ENCODE results near the gene ADGRA3.

ADGRA3 gene, protein sequence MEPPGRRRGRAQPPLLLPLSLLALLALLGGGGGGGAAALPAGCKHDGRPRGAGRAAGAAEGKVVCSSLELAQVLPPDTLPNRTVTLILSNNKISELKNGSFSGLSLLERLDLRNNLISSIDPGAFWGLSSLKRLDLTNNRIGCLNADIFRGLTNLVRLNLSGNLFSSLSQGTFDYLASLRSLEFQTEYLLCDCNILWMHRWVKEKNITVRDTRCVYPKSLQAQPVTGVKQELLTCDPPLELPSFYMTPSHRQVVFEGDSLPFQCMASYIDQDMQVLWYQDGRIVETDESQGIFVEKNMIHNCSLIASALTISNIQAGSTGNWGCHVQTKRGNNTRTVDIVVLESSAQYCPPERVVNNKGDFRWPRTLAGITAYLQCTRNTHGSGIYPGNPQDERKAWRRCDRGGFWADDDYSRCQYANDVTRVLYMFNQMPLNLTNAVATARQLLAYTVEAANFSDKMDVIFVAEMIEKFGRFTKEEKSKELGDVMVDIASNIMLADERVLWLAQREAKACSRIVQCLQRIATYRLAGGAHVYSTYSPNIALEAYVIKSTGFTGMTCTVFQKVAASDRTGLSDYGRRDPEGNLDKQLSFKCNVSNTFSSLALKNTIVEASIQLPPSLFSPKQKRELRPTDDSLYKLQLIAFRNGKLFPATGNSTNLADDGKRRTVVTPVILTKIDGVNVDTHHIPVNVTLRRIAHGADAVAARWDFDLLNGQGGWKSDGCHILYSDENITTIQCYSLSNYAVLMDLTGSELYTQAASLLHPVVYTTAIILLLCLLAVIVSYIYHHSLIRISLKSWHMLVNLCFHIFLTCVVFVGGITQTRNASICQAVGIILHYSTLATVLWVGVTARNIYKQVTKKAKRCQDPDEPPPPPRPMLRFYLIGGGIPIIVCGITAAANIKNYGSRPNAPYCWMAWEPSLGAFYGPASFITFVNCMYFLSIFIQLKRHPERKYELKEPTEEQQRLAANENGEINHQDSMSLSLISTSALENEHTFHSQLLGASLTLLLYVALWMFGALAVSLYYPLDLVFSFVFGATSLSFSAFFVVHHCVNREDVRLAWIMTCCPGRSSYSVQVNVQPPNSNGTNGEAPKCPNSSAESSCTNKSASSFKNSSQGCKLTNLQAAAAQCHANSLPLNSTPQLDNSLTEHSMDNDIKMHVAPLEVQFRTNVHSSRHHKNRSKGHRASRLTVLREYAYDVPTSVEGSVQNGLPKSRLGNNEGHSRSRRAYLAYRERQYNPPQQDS (N-terminal part only)

DNA sequence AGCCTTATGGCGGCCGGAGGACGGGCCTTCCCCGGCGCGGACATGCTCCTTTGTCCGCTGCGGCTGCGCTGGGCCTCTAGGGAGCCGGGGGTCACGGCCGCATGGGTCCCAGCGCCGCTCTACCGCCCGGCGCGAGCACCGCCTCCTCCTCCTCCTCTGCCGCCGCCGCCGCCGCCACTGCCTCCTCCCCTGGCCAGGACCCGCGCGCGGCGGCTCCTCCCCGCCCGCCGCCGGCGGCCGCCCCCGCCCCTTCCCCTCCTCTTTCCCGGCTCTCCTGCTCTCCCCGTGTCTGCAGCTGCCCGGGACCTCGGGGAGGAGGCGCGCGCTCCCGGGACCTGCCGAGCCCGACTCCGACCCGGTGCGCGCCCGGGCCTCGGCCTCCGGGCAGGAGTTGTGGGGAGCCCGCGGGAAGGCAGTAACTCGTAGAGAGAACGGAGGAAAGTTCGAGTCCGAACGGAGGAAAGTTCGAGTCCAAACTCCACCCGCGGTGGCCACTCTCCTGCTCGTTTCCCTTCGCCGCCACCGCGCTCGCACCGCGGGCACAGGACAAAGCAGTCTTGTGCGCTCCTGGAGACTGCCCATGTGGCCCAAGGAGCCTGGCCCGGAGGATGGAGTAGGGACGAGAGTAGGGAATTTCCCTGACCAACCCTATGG is at the start of gene ADGRA3:
Gene ADGRA3, minus strand, starts transcription at position 179 of the 654 bp plus-strand sequence. CDS start 282 bp downstream, outside the sequence.
- DNase-seq: no peak

DNA sequence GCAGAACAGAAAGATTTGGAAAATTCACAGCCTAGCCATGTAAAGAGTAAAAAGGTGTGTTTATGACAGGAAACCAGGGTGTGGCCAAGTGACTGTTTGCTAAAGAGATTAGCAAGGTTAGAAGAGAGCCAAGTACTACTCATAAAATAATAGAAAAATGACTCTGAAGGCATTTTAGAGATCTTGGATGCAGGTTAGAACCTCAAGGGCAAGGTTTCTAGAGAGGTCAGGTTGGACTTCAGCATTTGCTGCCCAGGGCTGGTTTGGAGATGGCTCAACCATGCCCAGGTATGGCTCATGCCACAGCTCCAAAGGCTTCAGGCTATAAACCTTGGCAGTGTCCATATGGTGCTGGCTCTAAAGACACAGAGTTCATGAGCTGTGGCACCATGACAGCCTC is 40.6 kb upstream of the ADGRA3 start:
- DNase-seq: no peak

DNA sequence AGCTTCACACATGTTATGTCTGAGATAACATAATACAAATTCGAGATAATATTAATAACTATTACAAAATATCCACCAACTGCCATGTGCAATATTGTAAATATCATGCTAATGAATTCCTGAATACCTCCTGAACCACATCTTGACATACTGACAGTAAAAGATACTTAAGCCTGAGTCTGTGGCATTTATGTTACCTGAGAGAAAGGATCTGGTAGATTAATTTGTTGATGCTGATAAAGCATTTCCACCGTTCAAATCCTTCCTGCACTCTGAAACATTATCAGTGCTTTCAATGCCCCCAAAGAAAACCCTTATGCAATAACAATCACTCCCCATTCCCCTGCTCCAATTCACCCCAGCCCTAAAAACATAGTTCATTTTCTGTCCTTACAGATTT is 38.8 kb upstream of the ADGRA3 start:
- no peak for DNase-seq

DNA sequence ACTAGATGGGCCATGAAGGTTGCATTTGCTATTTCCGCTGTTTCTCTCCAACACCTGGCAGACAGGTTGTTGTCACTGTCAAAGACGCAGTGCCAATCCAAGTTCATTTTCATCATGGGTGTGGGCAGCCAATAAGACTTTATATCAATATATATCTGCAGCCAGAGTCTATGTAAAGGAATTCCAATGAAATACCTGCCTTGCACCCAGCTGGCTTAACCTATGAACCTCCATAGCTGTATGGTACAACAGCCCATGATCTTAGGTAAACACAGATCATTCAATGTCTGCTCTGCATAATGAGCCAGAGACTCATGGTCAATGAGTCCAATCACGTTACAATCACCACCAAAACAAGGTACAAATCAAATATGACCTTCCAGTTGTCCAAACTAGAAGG is 37.7 kb upstream of the ADGRA3 start:
- DNase-seq: no peak

DNA sequence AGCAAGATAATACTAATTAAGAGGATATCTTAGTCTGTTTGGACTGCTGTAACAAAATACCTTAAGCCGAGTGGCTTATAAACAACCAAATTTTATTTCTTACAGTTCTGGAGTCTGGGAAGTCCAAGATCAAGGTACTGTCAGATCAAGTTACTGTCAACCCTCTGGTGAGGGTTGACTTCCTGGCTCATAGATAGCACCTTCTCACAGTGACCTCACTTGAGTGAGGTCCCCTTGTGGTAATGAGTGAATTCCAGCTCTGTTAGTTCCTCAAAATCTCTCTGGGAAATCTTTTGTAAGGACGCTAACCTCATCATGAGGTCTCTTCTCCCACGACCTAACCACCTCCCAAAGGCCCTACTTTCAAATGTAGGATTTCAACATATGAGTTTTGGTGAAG is 36.9 kb upstream of the ADGRA3 start:
- DNase-seq: no peak

DNA sequence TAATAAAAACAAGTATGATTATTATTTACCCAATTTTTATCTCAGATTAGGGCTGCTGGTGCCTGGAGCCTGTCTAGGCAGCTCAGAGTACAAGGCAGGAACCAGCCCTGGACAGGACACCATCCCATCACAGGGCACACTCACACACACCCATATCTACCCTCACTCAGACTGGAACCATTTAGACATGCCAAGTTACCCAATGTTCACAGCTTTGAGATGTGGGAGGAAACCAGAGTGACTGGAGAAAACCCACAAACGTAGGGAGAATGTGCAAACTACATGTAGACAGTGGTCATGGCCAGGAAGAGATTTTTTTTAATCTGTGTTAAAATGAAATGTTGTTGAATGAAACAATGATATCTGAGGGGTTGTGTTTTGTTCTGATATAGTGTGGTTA is 35.7 kb upstream of the ADGRA3 start:
- no peak for DNase-seq

DNA sequence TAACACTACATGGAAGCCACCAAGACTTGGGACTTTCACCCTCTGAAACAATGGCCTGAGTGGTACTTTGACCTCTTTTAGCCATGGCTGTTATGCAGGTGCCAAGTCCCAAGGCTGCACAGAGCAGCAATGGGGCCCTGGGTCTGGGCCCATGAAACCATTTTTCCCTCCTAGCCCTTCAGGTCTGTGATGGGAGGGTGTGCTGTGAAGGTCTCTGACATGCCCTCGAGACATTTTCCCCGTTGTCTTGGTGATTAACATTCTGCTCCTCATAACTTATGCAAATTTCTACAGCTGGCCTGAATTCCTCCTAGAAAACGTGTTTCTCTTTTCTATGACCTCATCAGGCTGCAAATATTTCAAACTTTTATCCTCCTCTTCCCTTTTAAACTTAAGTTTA is 30.4 kb upstream of the ADGRA3 start:
- no peak for DNase-seq

DNA sequence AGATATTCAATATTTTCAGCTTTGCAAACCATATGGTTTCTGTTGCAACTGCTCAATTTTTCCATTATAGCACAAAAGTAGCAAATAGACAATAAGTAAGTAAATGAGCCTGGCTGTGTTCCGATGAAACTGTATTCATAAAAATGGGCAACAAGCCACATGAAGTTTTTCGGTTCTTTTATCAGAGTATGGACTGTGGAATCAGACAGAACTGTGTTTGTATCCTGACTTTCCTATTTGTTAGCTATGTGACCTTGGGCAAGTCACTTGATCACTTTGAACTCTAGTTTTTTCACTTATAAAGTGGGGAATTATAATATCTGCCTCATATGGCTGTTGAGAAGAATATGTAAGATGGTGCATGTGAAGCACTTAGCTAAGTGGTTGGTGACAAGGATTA is 23.4 kb upstream of the ADGRA3 start:
- no peak for DNase-seq

DNA sequence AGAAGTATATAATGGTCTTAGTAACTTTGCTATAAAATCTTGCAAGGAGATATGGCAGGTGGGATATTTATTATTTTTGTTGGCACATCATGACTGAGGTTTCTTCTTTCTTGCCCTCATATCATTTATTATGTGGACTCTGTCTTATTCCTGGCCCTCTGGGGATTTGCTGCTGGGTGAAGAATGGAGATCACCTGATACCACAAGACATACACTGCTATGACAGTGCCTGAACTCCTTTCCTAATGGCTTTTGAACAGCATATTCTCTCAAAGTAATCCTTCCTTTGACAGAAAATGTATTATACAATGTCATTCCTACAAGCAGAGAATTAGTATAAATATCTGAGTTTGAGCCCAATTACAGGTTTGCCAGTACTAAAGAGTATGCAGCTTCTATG is 22.0 kb upstream of the ADGRA3 start:
- DNase-seq: no peak

DNA sequence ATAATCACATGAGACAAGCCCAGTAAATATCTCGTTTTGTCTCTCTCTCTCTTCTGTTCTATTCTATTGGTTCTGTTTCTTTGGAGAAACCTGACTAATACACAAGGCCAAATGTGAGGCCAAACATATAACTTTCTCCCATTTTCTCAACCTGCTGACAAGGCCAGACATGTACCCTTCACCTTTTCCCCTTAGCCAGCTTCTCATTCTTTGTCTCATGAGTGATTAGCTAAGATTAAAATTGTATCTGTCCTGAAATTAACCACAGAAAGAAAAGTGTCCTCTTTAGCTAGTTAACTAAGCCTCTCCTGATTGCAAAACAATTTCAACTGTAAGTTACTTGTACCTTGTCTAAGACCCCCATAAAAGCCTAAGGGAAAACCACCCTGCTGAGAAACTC is 18.5 kb upstream of the ADGRA3 start:
- no peak for DNase-seq

DNA sequence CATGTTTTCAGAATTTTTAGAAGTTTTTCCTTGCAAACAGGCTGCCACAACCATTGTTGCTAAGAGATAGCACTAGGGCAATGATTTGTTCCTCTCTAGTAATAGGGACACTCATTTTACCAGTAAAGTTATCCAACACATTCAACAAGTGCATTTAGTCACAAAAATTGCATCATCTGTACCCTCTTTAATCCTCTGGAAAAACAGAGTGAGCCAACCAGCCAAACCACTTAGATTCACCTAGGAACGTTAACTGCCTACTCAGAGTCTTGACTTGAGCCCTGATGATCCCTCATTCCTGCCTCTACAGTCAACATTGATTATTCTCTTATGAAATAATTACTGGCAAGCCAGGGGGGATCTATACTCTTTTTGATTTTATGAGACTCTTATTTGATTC is 17.0 kb upstream of the ADGRA3 start:
- no peak for DNase-seq

DNA sequence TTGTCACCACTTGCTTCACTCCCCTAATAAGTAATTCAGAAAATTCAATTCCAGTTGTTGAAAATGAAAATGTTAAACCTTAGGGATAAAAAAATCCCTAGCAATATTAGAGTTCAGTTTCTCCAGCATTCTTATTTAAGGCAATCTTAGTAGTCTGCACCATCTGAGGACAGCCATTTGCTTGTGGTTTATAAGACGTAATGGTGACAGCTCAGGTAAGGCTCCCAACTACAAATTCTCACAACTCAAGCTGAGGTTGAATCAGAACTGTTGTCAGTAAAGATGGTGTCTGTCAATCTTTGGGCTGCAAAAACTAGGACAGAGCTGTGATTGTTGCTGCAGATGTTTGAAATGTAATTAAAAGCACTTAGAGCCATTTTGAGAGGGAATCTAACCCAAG is 16.3 kb upstream of the ADGRA3 start:
- DNase-seq: no peak

DNA sequence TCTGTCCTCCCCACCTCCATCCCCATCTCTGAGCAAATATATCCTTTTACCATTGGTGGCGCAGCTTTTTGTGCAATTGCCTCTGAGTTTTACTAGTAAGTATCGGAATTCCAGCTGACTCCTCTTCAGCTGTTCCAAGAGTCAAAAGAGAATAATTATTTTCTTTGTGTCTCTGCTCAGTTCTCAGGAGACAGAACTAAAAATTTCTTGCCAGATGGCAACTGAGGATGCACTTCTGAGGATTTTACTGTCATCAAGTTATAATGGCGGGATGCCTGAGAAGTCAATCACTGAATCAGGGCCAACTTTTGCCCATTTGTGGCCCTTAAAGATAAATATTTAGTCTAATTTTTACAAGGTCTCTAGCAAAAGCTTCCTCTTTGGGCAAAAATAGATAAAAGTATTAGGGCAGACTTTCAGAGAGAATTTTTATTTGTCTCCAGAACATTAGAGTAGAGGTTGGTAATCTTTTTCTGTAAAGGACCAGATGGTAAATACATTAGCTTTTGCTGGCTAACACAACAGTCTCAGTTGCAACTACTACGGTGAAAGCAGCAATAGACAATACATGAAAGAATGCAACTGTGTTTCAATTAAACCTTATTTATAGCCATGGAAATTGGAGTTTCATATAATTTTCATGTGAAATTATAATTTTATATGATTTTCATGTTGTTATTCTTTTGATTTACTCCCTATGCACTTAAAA is 15.6 kb upstream of the ADGRA3 start:
- no peak for DNase-seq

DNA sequence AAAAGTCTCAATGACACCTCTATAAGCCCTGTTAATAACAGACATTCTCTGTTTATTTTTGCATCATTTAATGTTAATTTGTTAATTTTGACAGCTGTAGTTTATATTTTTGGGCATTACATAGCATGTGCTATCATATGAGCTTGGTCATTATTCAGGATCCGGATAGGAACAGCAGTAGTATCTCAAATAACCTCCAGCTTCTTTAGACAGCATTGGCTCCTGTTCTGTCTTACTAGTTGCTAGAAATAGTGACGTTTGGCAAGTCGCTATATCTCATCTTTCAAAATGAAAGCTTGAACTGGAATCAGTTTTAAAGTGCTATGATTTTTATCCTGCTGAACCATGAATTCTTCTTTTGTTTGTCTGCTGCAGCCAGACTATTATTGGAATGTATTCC is 9.0 kb upstream of the ADGRA3 start:
- no peak for DNase-seq

DNA sequence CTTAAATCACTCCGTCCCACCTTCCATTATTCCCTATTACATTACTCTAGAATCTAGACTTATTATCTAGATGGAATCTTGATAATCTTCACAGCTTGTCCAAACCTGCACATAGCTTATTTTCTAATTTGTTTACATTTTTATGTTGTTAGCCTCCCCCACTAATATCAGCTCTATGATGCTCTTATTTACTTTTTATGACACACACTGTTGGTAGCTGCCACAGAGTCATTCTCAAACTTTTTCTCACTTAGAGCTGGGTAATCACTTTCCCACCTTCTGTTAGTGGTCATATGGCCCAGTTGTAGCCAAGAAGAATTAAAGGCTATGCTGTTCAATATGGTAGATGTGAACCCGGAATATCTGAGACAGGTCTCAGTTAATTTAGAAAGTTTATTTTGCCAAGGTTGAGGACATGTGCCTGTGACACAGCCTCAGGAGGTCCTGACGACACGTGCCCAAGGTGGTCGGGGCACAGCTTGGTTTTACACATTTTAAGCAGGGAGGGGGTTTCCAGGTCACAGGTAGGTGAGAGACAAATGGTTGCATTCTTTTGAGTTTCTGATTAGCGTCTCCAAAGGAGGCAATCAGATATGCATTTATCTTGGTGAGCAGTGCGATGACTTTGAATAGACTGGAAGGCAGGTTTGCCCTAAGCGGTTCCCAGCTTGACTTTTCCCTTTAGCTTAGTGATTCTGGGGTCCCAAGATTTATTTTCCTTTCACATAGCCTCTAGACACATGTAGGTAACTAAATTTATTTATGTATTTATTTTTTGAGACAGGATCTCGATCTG is 7.0 kb upstream of the ADGRA3 start:
- no peak for DNase-seq

DNA sequence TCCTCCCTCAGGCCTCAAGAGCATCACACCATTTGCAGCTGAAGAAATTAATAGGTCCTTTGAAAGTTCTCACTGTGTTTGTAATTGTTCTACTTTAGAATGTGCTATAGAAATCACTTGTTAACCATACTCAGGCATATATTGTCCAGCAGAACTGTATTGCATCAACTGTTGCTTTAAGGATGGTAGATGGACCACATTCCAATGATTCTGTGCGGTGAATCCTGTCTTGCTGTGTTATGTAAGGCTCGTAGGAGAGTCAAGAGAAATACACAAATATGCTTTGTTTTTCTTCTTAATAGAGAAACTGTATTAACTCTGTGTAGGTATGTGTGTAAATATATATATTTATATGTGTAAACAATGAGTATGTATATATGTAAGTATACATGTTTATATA is 6.3 kb upstream of the ADGRA3 start:
- no peak for DNase-seq

DNA sequence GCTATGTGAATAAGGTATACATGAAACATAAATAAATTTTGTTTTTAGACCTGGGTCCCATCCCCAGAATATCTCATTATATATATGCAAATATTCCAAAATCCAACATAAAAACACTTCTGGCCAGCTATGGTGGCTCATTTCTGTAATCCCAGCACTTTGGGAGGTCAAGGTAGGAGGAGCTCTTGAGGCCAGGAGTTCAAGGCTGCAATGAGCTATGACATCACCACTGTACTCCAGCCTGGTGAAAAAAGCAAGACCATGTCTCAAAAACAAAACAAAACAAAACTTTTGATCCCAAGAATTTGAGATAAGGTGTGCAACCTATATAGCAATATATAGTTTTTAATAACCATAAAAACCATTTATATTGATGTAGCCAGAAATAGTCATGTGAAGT is 5.4 kb upstream of the ADGRA3 start:
- no peak for DNase-seq

DNA sequence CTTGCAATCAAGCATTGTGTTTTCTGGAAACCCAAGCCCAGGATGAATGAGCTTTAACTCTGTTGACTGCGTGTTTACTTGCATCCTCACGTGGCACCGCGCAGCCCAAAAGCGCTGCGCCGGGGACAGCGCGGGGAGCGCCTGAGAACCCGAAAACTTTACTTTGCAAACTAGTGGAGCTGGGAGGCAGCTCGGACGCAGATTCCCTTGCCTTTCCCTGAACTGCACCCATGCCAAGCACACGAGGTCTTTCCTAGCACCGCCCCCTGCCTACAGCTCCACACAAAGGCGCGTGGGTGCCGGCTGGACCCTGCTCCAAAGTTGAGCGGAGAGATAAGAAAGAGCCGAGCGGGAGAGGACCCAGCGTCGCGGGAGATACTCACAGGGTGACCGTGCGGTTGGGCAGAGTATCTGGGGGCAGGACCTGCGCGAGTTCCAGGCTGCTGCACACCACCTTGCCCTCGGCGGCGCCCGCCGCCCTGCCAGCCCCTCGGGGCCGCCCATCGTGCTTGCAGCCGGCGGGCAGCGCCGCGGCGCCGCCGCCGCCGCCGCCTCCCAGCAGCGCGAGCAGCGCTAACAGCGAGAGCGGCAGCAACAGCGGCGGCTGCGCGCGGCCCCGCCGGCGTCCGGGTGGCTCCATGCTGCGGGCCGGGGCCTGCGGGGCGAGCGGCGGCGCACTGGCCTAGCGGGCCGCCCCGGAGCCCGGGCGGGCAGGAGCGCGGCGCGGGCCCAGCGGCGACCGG is 550 bp downstream of the ADGRA3 start:
- DNase-seq: no peak

DNA sequence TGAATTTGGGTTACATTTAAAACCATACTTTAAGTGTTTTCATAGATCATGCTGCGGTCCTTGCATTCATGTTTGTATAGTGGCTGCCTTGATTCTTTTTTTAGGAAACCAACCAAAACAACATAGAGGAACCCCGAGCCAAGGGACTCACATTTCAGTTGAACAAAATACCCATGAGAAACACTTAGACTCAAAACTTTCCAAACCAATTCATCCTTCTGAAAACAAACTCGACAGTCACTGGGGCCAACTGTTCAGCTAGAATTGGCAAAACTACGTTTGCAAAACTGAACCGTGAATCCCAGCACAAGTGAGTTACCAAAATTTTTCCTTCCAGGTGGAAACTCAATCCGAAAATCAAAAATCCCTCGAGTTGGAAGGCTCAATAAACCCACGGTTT is 1.4 kb downstream of the ADGRA3 start:
- DNase-seq: no peak

DNA sequence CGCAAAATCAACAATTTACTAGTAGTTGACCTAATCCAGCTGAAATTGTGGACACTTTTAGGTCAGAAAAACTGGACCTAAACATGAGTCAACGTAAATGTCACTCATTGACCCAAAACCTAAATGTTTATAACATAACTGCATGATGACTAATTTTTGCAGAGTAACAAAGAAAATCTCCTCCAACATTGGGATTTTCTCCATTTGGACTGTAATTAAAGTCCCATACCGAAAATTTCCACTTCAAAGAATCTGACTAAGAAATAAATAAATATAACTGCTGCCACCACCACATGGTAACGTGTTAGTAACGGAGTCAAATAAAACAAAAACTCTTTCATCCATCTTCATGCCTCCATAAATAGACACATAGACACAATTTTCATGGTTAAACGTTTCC is 1.9 kb downstream of the ADGRA3 start:
- DNase-seq: no peak

DNA sequence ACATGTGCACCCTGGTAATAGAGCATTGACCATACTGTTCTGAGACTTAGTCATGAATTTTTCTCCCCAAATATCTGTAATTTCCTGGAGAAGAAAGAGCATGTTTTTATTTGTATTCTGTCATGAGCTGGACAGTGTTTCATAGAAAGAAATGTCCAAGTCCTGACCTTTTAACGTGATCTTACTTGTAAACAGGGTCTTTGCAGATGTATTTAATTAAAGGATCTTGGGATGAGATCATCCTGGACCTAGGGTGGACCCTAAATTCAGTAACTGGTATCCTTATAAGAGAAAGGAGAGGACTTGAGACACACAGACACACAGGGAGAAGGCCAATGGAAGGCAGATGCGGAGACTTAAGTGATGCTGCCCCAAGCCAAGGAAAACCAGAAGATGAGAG is 3.6 kb downstream of the ADGRA3 start:
- DNase-seq: no peak
